GM10248 (cell line): ENCODE data around the gene MRPL38.

Experiments used
- CTCF ChIA-PET: fragments of 300-600 bp; sonication (Branson Sonifier 250); formaldehyde crosslinking; extraction: SDS; loops from one replicate; lab custom pipeline; 2021; ENCODE audit warnings: antibody characterized with exemption; lab: Yijun Ruan, JAX
- POLR2A ChIA-PET: fragments of 350-650 bp; sonication (Branson Sonifier 250); formaldehyde crosslinking; extraction: SDS; loops from one replicate; lab custom pipeline; 2020; ENCODE audit warnings: antibody characterized with exemption; lab: Yijun Ruan, JAX
- DNase-seq: peaks from one replicate; pipeline ENCODE4 v3.0.0; 2012; ENCODE audit errors: extremely low spot score
- CTCF ChIP-seq: IDR thresholded peaks from 2 replicates; pipeline ENCODE4 v1.5.1; 2012; ENCODE audit warnings: mild to moderate bottlenecking, low read depth; ENCODE audit errors: extremely low read depth, missing control alignments, control extremely low read depth

The MRPL38 gene

GRCh38 chr17:75876938-75877751 lies 27.5 kb downstream of the MRPL38 start:
- TF ChIP-seq CTCF: peak; percentile 11
- ChIA-PET CTCF (interaction anchor here (0.6 to 3.7 kb wide), 14 partner anchors 10 to 476 kb away, joined by 3 to 27 read pairs (median 4); partner anchors contain the start of genes MRPL38, PRPSAP1, TRIM65 and WBP2), POLR2A (no interaction called here)
- DNase-seq: no peak

GRCh38 chr17:75876190-75876937 lies 28.3 kb downstream of the MRPL38 start:
- peak; percentile 35 for TF ChIP-seq CTCF
- ChIA-PET POLR2A (no interaction called here), CTCF (interaction anchor here (1.0 to 7.5 kb wide), 14 partner anchors 9 to 132 kb away, joined by 3 to 89 read pairs (median 5); partner anchors contain the start of genes MRPL38 and WBP2)
- DNase-seq: peak; percentile 55

GRCh38 chr17:75875940-75876189 lies 28.8 kb downstream of the MRPL38 start:
- CTCF ChIA-PET: interaction anchor here (1.0 to 7.5 kb wide), 12 partner anchors 9 to 132 kb away, joined by 3 to 89 read pairs (median 5); partner anchors contain the start of genes MRPL38 and WBP2
- TF ChIP-seq CTCF: no peak
- POLR2A ChIA-PET: interaction anchor here (0.7 to 1.2 kb wide), 2 partner anchors 12 to 99 kb away, joined by 3 to 8 read pairs; no protein-coding TSS in a partner anchor
- DNase-seq: no peak

GRCh38 chr17:75875182-75875939 lies 29.3 kb downstream of the MRPL38 start:
- no peak for DNase-seq
- ChIA-PET CTCF (interaction anchor here (0.5 to 7.5 kb wide), 13 partner anchors 8 to 133 kb away, joined by 3 to 89 read pairs (median 4); partner anchors contain the start of genes MRPL38 and WBP2), POLR2A (interaction anchor here (0.7 to 1.2 kb wide), 2 partner anchors 11 to 99 kb away, joined by 3 to 8 read pairs; no protein-coding TSS in a partner anchor)
- no peak for TF ChIP-seq CTCF

- CTCF ChIA-PET: interaction anchor here (0.5 to 7.5 kb wide), 9 partner anchors 8 to 131 kb away, joined by 3 to 89 read pairs (median 6); partner anchors contain the start of genes MRPL38 and WBP2
- no peak for DNase-seq
- POLR2A ChIA-PET: interaction anchor here (1.2 kb wide), 1 partner anchor 98 kb away, joined by 8 read pairs; no protein-coding TSS in a partner anchor
- no peak for TF ChIP-seq CTCF
These were observed 30.1 kb downstream of the MRPL38 start for GRCh38 chr17:75874323-75875181.
